HepG2 (cell line): ENCODE data around the gene AP1AR. TPM values are rescaled to one million over a fixed set of nuclear protein-coding genes. Genes with fewer than 3 reads are reported as not detected.

Source experiments
- ARID5B ChIP-seq: IDR thresholded peaks from 2 replicates; pipeline ENCODE4 v1.4.0; 2020; ENCODE audit warnings: mild to moderate bottlenecking, missing genetic modification reagents
- ATF2 ChIP-seq: sonication (generic); formaldehyde crosslinking; IDR thresholded peaks from 2 replicates; pipeline ENCODE4 v1.4.0; 2020; ENCODE audit warnings: missing genetic modification reagents
- BCL6 ChIP-seq: IDR thresholded peaks from 2 replicates; pipeline ENCODE4 v1.6.1; 2016; ENCODE audit warnings: missing genetic modification reagents, missing compliant biosample characterization
- CREB1 ChIP-seq, 2 experiments: fragments of 450-650 bp in 1 of 2; IDR thresholded peaks; 2 replicates each; pipeline ENCODE4 v1.6.1; 2016 to 2017; ENCODE audit warnings: control low read depth in 1 of 2, mild to moderate bottlenecking in 1 of 2, missing compliant biosample characterization in 1 of 2, missing genetic modification characterization in 1 of 2
- CREBL2 ChIP-seq: sonication (generic); formaldehyde crosslinking; IDR thresholded peaks from 2 replicates; pipeline ENCODE4 v1.8.1; 2023; ENCODE audit warnings: missing genetic modification reagents, mild to moderate bottlenecking, borderline replicate concordance
- ELF1 ChIP-seq: sonication (generic); formaldehyde crosslinking; IDR thresholded peaks from 2 replicates; pipeline ENCODE4 v1.4.0; 2020; ENCODE audit warnings: missing genetic modification reagents
- FOXK1 ChIP-seq: sonication (generic); formaldehyde crosslinking; IDR thresholded peaks from 2 replicates; pipeline ENCODE4 v1.4.0; 2020; ENCODE audit warnings: low read depth, missing genetic modification reagents, borderline replicate concordance
- IKZF4 ChIP-seq: sonication (generic); formaldehyde crosslinking; IDR thresholded peaks from 2 replicates; pipeline ENCODE4 v1.5.1; 2020; ENCODE audit warnings: borderline replicate concordance, mild to moderate bottlenecking, low read depth, missing genetic modification reagents; ENCODE audit errors: not compliant biosample characterization
- KAT8 ChIP-seq: IDR thresholded peaks from 2 replicates; pipeline ENCODE4 v1.6.1; 2016; ENCODE audit warnings: missing genetic modification reagents, missing compliant biosample characterization
- KMT2A ChIP-seq: sonication (generic); formaldehyde crosslinking; IDR thresholded peaks from 2 replicates; pipeline ENCODE4 v1.4.0; 2020; ENCODE audit warnings: missing genetic modification reagents
- RARA ChIP-seq: IDR thresholded peaks from 2 replicates; pipeline ENCODE4 v1.6.1; 2016; ENCODE audit warnings: missing genetic modification reagents, missing compliant biosample characterization
- ZBTB42 ChIP-seq: sonication (generic); formaldehyde crosslinking; IDR thresholded peaks from 2 replicates; pipeline ENCODE4 v1.5.0; 2020; ENCODE audit warnings: mild to moderate bottlenecking, missing genetic modification reagents
- ZNF276 ChIP-seq: sonication (generic); formaldehyde crosslinking; IDR thresholded peaks from 2 replicates; pipeline ENCODE4 v1.4.0; 2020; ENCODE audit warnings: mild to moderate bottlenecking, low read depth, missing genetic modification reagents
- ZNF33A ChIP-seq: sonication (generic); formaldehyde crosslinking; IDR thresholded peaks from 2 replicates; pipeline ENCODE4 v1.5.1; 2020; ENCODE audit warnings: missing genetic modification reagents, mild to moderate bottlenecking, moderate library complexity, borderline replicate concordance
- ZNF530 ChIP-seq: sonication (generic); formaldehyde crosslinking; IDR thresholded peaks from 2 replicates; pipeline ENCODE4 v1.5.0; 2020; ENCODE audit warnings: low read depth, mild to moderate bottlenecking, missing genetic modification reagents
- ZNF557 ChIP-seq: sonication (generic); formaldehyde crosslinking; IDR thresholded peaks from 2 replicates; pipeline ENCODE4 v1.4.0; 2020; ENCODE audit warnings: missing genetic modification reagents
- ZNF737 ChIP-seq: sonication (generic); formaldehyde crosslinking; IDR thresholded peaks from 2 replicates; pipeline ENCODE4 v1.5.0; 2020; ENCODE audit warnings: missing genetic modification reagents, mild to moderate bottlenecking, borderline replicate concordance
- ZNF777 ChIP-seq: sonication (generic); formaldehyde crosslinking; IDR thresholded peaks from 2 replicates; pipeline ENCODE4 v1.4.0; 2020; ENCODE audit warnings: missing genetic modification reagents
- polyA plus RNA-seq, 8 experiments: library from polyadenylated mRNA; depleted of rRNA in 3 of 8; stranded (reverse) in 7 of 8; unstranded in 1 of 8; fragments of >200 nt; fragmentation: Illumina TruSeq in 4 of 8; extraction: Trizol in 4 of 8; gene quantifications; 2 replicates each; pipeline versions ENCODE4 v1.2.1 to v1.2.3, GENCODE V29; 2011 to 2016; ENCODE audit warnings: low read depth in 4 of 8, missing spikeins in 1 of 8, mixed read lengths in 1 of 8; ENCODE audit not compliant: insufficient read depth in 1 of 8
- total RNA-seq, 5 experiments: library from RNA; depleted of rRNA; stranded (reverse); fragments of >200 nt; fragmentation: Illumina TruSeq; extraction: Trizol; gene quantifications; 2 replicates each; pipeline ENCODE4 v1.2.3, GENCODE V29; 2016; ENCODE audit warnings: low read depth in 1 of 5
- TF ChIP-seq, protein P1 (sequence below): IDR thresholded peaks from 2 replicates; pipeline ENCODE4 v1.6.1; 2016; ENCODE audit warnings: mild to moderate bottlenecking, missing biosample characterization, missing genetic modification reagents
- TF ChIP-seq, protein P2 (sequence below): IDR thresholded peaks from 2 replicates; pipeline ENCODE4 v1.6.1; 2016

Gene AP1AR
- total and polyA plus RNA-seq, 2 of the 13 experiments (the other 11 are each of a cell fraction or from before 2014, with no cell fraction given) = 24.9 to 39.9 TPM

- TF ChIP-seq FOXK1 (CRISPR knock-in tag) (0 out of 2 replicates have a peak, but pooled peaks have one; percentile 66), ZNF276 (CRISPR knock-in tag) (no peak), CREBL2 (CRISPR knock-in tag) (0 out of 2 replicates have a peak, but pooled peaks have one; percentile 45), KMT2A (CRISPR knock-in tag) (peak; percentile 42; the same call in 1 of the 2 replicates), IKZF4 (CRISPR knock-in tag) (no peak), ARID5B (CRISPR knock-in tag) (peak; percentile 79), ZNF557 (CRISPR knock-in tag) (peak; percentile 78; the same call in 1 of the 2 replicates), ELF1 (CRISPR knock-in tag) (peak; percentile 79), KAT8 (CRISPR knock-in tag) (peak; percentile 88), ZNF530 (CRISPR knock-in tag) (no peak), BCL6 (CRISPR knock-in tag) (peak; percentile 39; the same call in 1 of the 2 replicates), ZNF737 (no peak), ATF2 (CRISPR knock-in tag) (peak; percentile 88), CREB1 (IDR thresholded peaks at IDR 0.05) (peak; percentile 90), CREB1 (CRISPR knock-in tag; IDR thresholded peaks at IDR 0.05) (peak; percentile 95), ZNF33A (CRISPR knock-in tag) (peak; percentile 26; the same call in 1 of the 2 replicates), ZNF777 (peak; percentile 48), ZBTB42 (CRISPR knock-in tag) (no peak), RARA (CRISPR knock-in tag) (peak; percentile 65)
- TF ChIP-seq, protein P1, sequence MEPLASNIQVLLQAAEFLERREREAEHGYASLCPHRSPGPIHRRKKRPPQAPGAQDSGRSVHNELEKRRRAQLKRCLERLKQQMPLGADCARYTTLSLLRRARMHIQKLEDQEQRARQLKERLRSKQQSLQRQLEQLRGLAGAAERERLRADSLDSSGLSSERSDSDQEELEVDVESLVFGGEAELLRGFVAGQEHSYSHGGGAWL (CRISPR knock-in tag) = 0 out of 2 replicates have a peak, but pooled peaks have one; percentile 2
- TF ChIP-seq, protein P2, sequence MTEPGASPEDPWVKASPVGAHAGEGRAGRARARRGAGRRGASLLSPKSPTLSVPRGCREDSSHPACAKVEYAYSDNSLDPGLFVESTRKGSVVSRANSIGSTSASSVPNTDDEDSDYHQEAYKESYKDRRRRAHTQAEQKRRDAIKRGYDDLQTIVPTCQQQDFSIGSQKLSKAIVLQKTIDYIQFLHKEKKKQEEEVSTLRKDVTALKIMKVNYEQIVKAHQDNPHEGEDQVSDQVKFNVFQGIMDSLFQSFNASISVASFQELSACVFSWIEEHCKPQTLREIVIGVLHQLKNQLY (CRISPR knock-in tag) = peak; percentile 78
These were observed 458 bp upstream of the AP1AR start (continued) for GRCh38 chr4:112230879-112231778.
